Measurements from ENCODE around the gene SPAG4.

SPAG4 gene

GRCh38 chr20:35660122-35660937, 44.7 kb downstream of the SPAG4 start:
- no peak for DNase-seq

GRCh38 chr20:35661053-35661452, 45.4 kb downstream of the SPAG4 start:
- no peak for DNase-seq

- DNase-seq, result no peak
These were observed 46.3 kb downstream of the SPAG4 start for GRCh38 chr20:35661908-35662307.

- DNase-seq, result no peak
These were observed 46.9 kb downstream of the SPAG4 start for GRCh38 chr20:35662551-35662950.

- no peak for DNase-seq
These were observed 48.2 kb downstream of the SPAG4 start for GRCh38 chr20:35663516-35664465.

GRCh38 chr20:35664466-35665206, 49.0 kb downstream of the SPAG4 start, which contains the start of the genes CPNE1 and RBM12:
Gene CPNE1 (minus strand): TSS chr20:35664900. CDS start chr20:35632923, 31,977 bp downstream.
Gene RBM12 (minus strand): TSS chr20:35664900. CDS start chr20:35655322, 9,578 bp downstream.
- DNase-seq, result no peak

- DNase-seq, result no peak
These were observed 50.3 kb downstream of the SPAG4 start for GRCh38 chr20:35665949-35666288.

- no peak for DNase-seq
These were observed 53.6 kb downstream of the SPAG4 start for GRCh38 chr20:35669221-35669620.

- no peak for DNase-seq
These were observed 54.1 kb downstream of the SPAG4 start for GRCh38 chr20:35669681-35670080.

Measured in cortex of kidney (tissue), 1 donor.